Stimulated activated effector memory CD8-positive, alpha-beta T cell treated with anti-CD3 and anti-CD28 coated beads, Interleukin-12 subunit alpha, Interleukin-12 subunit beta, amount 100 ng/mL, for 72 hours (primary cell): ENCODE measurements around the gene ZFAND3.

ENCODE experiments used
- ATAC-seq: fragments of 150-1000 bp; cut with Tn5 transposase; 2 replicates; pipeline ENCODE4 v1.10.0; 2021
- DNase-seq, 2 donors: peaks; one replicate each; pipeline ENCODE4 v3.0.0; 2021 to 2022; ENCODE audit warnings: low spot score in 2 of 2
- H3K27ac Mint-ChIP-seq: one replicate; pipeline ENCODE4 v1.8.0; 2022; ENCODE audit warnings: mild to moderate bottlenecking, mixed read lengths
- H3K36me3 Mint-ChIP-seq: one replicate; pipeline ENCODE4 v1.8.0; 2022; ENCODE audit warnings: mild to moderate bottlenecking, mixed read lengths
- H3K4me1 Mint-ChIP-seq: one replicate; pipeline ENCODE4 v1.8.0; 2022; ENCODE audit warnings: mixed read lengths
- H3K4me3 Mint-ChIP-seq: one replicate; pipeline ENCODE4 v1.8.0; 2022; ENCODE audit warnings: mild to moderate bottlenecking, mixed read lengths
- H3K9me3 Mint-ChIP-seq: one replicate; pipeline ENCODE4 v1.8.0; 2022; ENCODE audit warnings: mixed read lengths

ZFAND3 gene

GRCh38 chr6:38198219-38198618 lies 378.7 kb downstream of the ZFAND3 start:
- DNase-seq, result no peak
- H3K4me1 Mint-ChIP-seq, result no peaks in the 10 kb centered on the region
- no peak overlapping the region for H3K4me3 Mint-ChIP-seq
- no peak for ATAC-seq
- no peak overlapping the region for H3K27ac Mint-ChIP-seq
- no peaks in the 10 kb centered on the region for H3K36me3 Mint-ChIP-seq
- no peaks in the 10 kb centered on the region for H3K9me3 Mint-ChIP-seq
